Measurements from ENCODE around the gene MAN1C1.

MAN1C1 gene

GRCh38 chr1:25573591-25573930 lies 43.0 kb upstream of the MAN1C1 start:
- Histone ChIP-seq H3K36me3 (ENCODE audit: insufficient read depth, low read length) (no peaks in the 10 kb centered on the region), H3K4me2 (ENCODE audit: low read length) (no peak overlapping the region), H3K27me3 (ENCODE audit: control insufficient read depth, insufficient read depth, low read length) (peaks cover 5% of the 10 kb centered on the region), H3K4me3 (ENCODE audit: low read length) (no peak overlapping the region), H3K9ac (ENCODE audit: low read depth, low read length) (no peak overlapping the region), H3K9me3 (replicated peaks; ENCODE audit: low read length) (no peaks in the 10 kb centered on the region), H3K4me1 (ENCODE audit: control insufficient read depth, insufficient read depth, low read length) (peaks cover 18% of the 10 kb centered on the region)

GRCh38 chr1:25573961-25574360 lies 42.6 kb upstream of the MAN1C1 start:
- no peak overlapping the region for H3K4me3 ChIP-seq (ENCODE audit: low read length)
- no peak overlapping the region for H3K4me2 ChIP-seq (ENCODE audit: low read length)
- peaks cover 5% of the 10 kb centered on the region for H3K27me3 ChIP-seq (ENCODE audit: control insufficient read depth, insufficient read depth, low read length)
- H3K9ac ChIP-seq (ENCODE audit: low read depth, low read length) = no peak overlapping the region
- H3K36me3 ChIP-seq (ENCODE audit: insufficient read depth, low read length) = no peaks in the 10 kb centered on the region
- H3K4me1 ChIP-seq (ENCODE audit: control insufficient read depth, insufficient read depth, low read length) = peaks cover 14% of the 10 kb centered on the region
- H3K9me3 ChIP-seq (replicated peaks; ENCODE audit: low read length) = no peaks in the 10 kb centered on the region

- no peak overlapping the region for H3K4me3 ChIP-seq (ENCODE audit: low read length)
- no peaks in the 10 kb centered on the region for H3K9me3 ChIP-seq (replicated peaks; ENCODE audit: low read length)
- H3K9ac ChIP-seq (ENCODE audit: low read depth, low read length) = no peak overlapping the region
- H3K36me3 ChIP-seq (ENCODE audit: insufficient read depth, low read length) = no peaks in the 10 kb centered on the region
- peaks cover 8% of the 10 kb centered on the region for H3K27me3 ChIP-seq (ENCODE audit: control insufficient read depth, insufficient read depth, low read length)
- H3K4me2 ChIP-seq (ENCODE audit: low read length) = no peak overlapping the region
- H3K4me1 ChIP-seq (ENCODE audit: control insufficient read depth, insufficient read depth, low read length) = peaks cover 1% of the 10 kb centered on the region
These were observed 41.4 kb upstream of the MAN1C1 start for GRCh38 chr1:25575191-25575590.

- H3K9me3 ChIP-seq (replicated peaks; ENCODE audit: low read length) = no peaks in the 10 kb centered on the region
- H3K36me3 ChIP-seq (ENCODE audit: insufficient read depth, low read length) = no peaks in the 10 kb centered on the region
- H3K4me3 ChIP-seq (ENCODE audit: low read length) = no peak overlapping the region
- peaks cover 17% of the 10 kb centered on the region for H3K27me3 ChIP-seq (ENCODE audit: control insufficient read depth, insufficient read depth, low read length)
- H3K4me2 ChIP-seq (ENCODE audit: low read length) = no peak overlapping the region
- H3K4me1 ChIP-seq (ENCODE audit: control insufficient read depth, insufficient read depth, low read length) = no peaks in the 10 kb centered on the region
- H3K9ac ChIP-seq (ENCODE audit: low read depth, low read length) = no peak overlapping the region
These were observed 40.0 kb upstream of the MAN1C1 start for GRCh38 chr1:25576459-25577133.

- no peaks in the 10 kb centered on the region for H3K9me3 ChIP-seq (replicated peaks; ENCODE audit: low read length)
- no peaks in the 10 kb centered on the region for H3K4me1 ChIP-seq (ENCODE audit: control insufficient read depth, insufficient read depth, low read length)
- H3K36me3 ChIP-seq (ENCODE audit: insufficient read depth, low read length) = no peaks in the 10 kb centered on the region
- H3K4me2 ChIP-seq (ENCODE audit: low read length) = no peak overlapping the region
- no peak overlapping the region for H3K9ac ChIP-seq (ENCODE audit: low read depth, low read length)
- H3K4me3 ChIP-seq (ENCODE audit: low read length) = no peak overlapping the region
- peaks cover 17% of the 10 kb centered on the region for H3K27me3 ChIP-seq (ENCODE audit: control insufficient read depth, insufficient read depth, low read length)
These were observed 39.3 kb upstream of the MAN1C1 start for GRCh38 chr1:25577134-25577920.

GRCh38 chr1:25579292-25580252 lies 37.0 kb upstream of the MAN1C1 start:
- H3K4me3 ChIP-seq (ENCODE audit: low read length) = no peak overlapping the region
- no peaks in the 10 kb centered on the region for H3K4me1 ChIP-seq (ENCODE audit: control insufficient read depth, insufficient read depth, low read length)
- H3K4me2 ChIP-seq (ENCODE audit: low read length) = no peak overlapping the region
- H3K9me3 ChIP-seq (replicated peaks; ENCODE audit: low read length) = no peaks in the 10 kb centered on the region
- H3K36me3 ChIP-seq (ENCODE audit: insufficient read depth, low read length) = no peaks in the 10 kb centered on the region
- H3K27me3 ChIP-seq (ENCODE audit: control insufficient read depth, insufficient read depth, low read length) = peaks cover 11% of the 10 kb centered on the region
- no peak overlapping the region for H3K9ac ChIP-seq (ENCODE audit: low read depth, low read length)

- H3K27me3 ChIP-seq (ENCODE audit: control insufficient read depth, insufficient read depth, low read length) = peaks cover 11% of the 10 kb centered on the region
- no peak overlapping the region for H3K4me2 ChIP-seq (ENCODE audit: low read length)
- no peak overlapping the region for H3K4me3 ChIP-seq (ENCODE audit: low read length)
- H3K9ac ChIP-seq (ENCODE audit: low read depth, low read length) = no peak overlapping the region
- H3K4me1 ChIP-seq (ENCODE audit: control insufficient read depth, insufficient read depth, low read length) = no peaks in the 10 kb centered on the region
- no peaks in the 10 kb centered on the region for H3K36me3 ChIP-seq (ENCODE audit: insufficient read depth, low read length)
- H3K9me3 ChIP-seq (replicated peaks; ENCODE audit: low read length) = no peaks in the 10 kb centered on the region
These were observed 35.7 kb upstream of the MAN1C1 start for GRCh38 chr1:25580927-25581326.

GRCh38 chr1:25581764-25582163 lies 34.8 kb upstream of the MAN1C1 start:
- Histone ChIP-seq H3K9me3 (replicated peaks; ENCODE audit: low read length) (no peaks in the 10 kb centered on the region), H3K9ac (ENCODE audit: low read depth, low read length) (no peak overlapping the region), H3K4me2 (ENCODE audit: low read length) (no peak overlapping the region), H3K36me3 (ENCODE audit: insufficient read depth, low read length) (no peaks in the 10 kb centered on the region), H3K4me3 (ENCODE audit: low read length) (no peak overlapping the region), H3K27me3 (ENCODE audit: control insufficient read depth, insufficient read depth, low read length) (peaks cover 11% of the 10 kb centered on the region), H3K4me1 (ENCODE audit: control insufficient read depth, insufficient read depth, low read length) (no peaks in the 10 kb centered on the region)

GRCh38 chr1:25583519-25584370 lies 32.8 kb upstream of the MAN1C1 start:
- Histone ChIP-seq H3K9me3 (replicated peaks; ENCODE audit: low read length) (no peaks in the 10 kb centered on the region), H3K9ac (ENCODE audit: low read depth, low read length) (no peak overlapping the region), H3K4me2 (ENCODE audit: low read length) (no peak overlapping the region), H3K4me3 (ENCODE audit: low read length) (no peak overlapping the region), H3K4me1 (ENCODE audit: control insufficient read depth, insufficient read depth, low read length) (no peaks in the 10 kb centered on the region), H3K36me3 (ENCODE audit: insufficient read depth, low read length) (no peaks in the 10 kb centered on the region), H3K27me3 (ENCODE audit: control insufficient read depth, insufficient read depth, low read length) (peaks cover 11% of the 10 kb centered on the region)

- H3K4me2 ChIP-seq (ENCODE audit: low read length) = no peak overlapping the region
- H3K4me3 ChIP-seq (ENCODE audit: low read length) = no peak overlapping the region
- H3K9me3 ChIP-seq (replicated peaks; ENCODE audit: low read length) = no peaks in the 10 kb centered on the region
- no peaks in the 10 kb centered on the region for H3K36me3 ChIP-seq (ENCODE audit: insufficient read depth, low read length)
- H3K4me1 ChIP-seq (ENCODE audit: control insufficient read depth, insufficient read depth, low read length) = no peaks in the 10 kb centered on the region
- H3K9ac ChIP-seq (ENCODE audit: low read depth, low read length) = no peak overlapping the region
- H3K27me3 ChIP-seq (ENCODE audit: control insufficient read depth, insufficient read depth, low read length) = peaks cover 4% of the 10 kb centered on the region
These were observed 30.4 kb upstream of the MAN1C1 start for GRCh38 chr1:25586181-25586588.

GRCh38 chr1:25587290-25587689 lies 29.3 kb upstream of the MAN1C1 start:
- H3K27me3 ChIP-seq (ENCODE audit: control insufficient read depth, insufficient read depth, low read length) = no peaks in the 10 kb centered on the region
- H3K36me3 ChIP-seq (ENCODE audit: insufficient read depth, low read length) = no peaks in the 10 kb centered on the region
- no peak overlapping the region for H3K9ac ChIP-seq (ENCODE audit: low read depth, low read length)
- H3K4me2 ChIP-seq (ENCODE audit: low read length) = no peak overlapping the region
- no peak overlapping the region for H3K4me3 ChIP-seq (ENCODE audit: low read length)
- no peaks in the 10 kb centered on the region for H3K9me3 ChIP-seq (replicated peaks; ENCODE audit: low read length)
- no peaks in the 10 kb centered on the region for H3K4me1 ChIP-seq (ENCODE audit: control insufficient read depth, insufficient read depth, low read length)
